Upper lobe of left lung (tissue), 6 donors: ENCODE data around the gene PEX14. TPM values are rescaled to one million over a fixed set of nuclear protein-coding genes. Genes with fewer than 3 reads are reported as not detected.

Experiments
- ATAC-seq, 2 donors: fragments of 200-7000 bp; cut with Tn5 transposase; one replicate each; pipeline ENCODE4 v1.9.1; 2022; ENCODE audit warnings: mild to moderate bottlenecking in 2 of 2, moderate library complexity in 2 of 2; ENCODE audit not compliant: low FRiP score in 2 of 2
- DNase-seq, 2 donors: peaks; one replicate each; pipeline ENCODE4 v3.0.0-alpha.2; 2019 to 2020
- H3K27ac ChIP-seq, 4 donors: fragments of 200-600 bp; sonication (generic); one replicate each; pipeline ENCODE4 v1.5.1; 2016 to 2019
- H3K27me3 ChIP-seq, 4 donors: fragments of 200-600 bp; sonication (generic); one replicate each; pipeline ENCODE4 v1.5.1; 2017 to 2019
- H3K36me3 ChIP-seq, 4 donors: fragments of 200-600 bp; sonication (generic); one replicate each; pipeline ENCODE4 v1.5.1; 2016 to 2019
- H3K4me1 ChIP-seq, 4 donors: fragments of 200-600 bp; sonication (generic); one replicate each; pipeline ENCODE4 v1.5.1; 2018 to 2019
- H3K4me3 ChIP-seq, 4 donors: fragments of 200-600 bp; sonication (generic); one replicate each; pipeline ENCODE4 v1.5.1; 2017 to 2019; ENCODE audit warnings: mild to moderate bottlenecking in 2 of 4, moderate library complexity in 1 of 4
- H3K9me3 ChIP-seq, 4 donors: fragments of 200-600 bp; sonication (generic); one replicate each; pipeline ENCODE4 v1.5.1; 2018 to 2019
- EP300 ChIP-seq, 4 donors: sonication (generic); formaldehyde crosslinking; IDR thresholded peaks; one replicate each; pipeline ENCODE4 v1.5.1; 2017; ENCODE audit warnings: antibody characterized with exemption in 4 of 4, control low read depth in 2 of 4
- POLR2A ChIP-seq, 4 donors: fragments of 450-650 bp; IDR thresholded peaks; one replicate each; pipeline ENCODE4 v1.5.1; 2016 to 2017; ENCODE audit warnings: antibody characterized with exemption in 4 of 4, mild to moderate bottlenecking in 2 of 4
- POLR2AphosphoS5 ChIP-seq, 2 donors: sonication (generic); formaldehyde crosslinking; IDR thresholded peaks; one replicate each; pipeline ENCODE4 v1.5.1; 2017; ENCODE audit warnings: antibody characterized with exemption in 2 of 2
- WGBS, 2 donors: methylation state at CpG; one replicate each; pipeline ENCODE4 v1.1.5; 2017 to 2018; 5-methylcytosine and 5-hydroxymethylcytosine counted together
- total RNA-seq, 6 donors: library from RNA; depleted of rRNA in 4 of 6; stranded (reverse); fragments of >200 nt in 4 of 6; gene quantifications; one replicate each; pipeline versions ENCODE4 v1.1.0 to v1.2.1, GENCODE V29; 2016 to 2021
- TF ChIP-seq, protein P1 (sequence below), 6 experiments: fragments of 450-650 bp in 4 of 6; fragments of 200-600 bp in 2 of 6; sonication (generic) in 2 of 6; IDR thresholded peaks; one replicate each; pipeline ENCODE4 v1.5.1; 2016 to 2019; ENCODE audit warnings: antibody characterized with exemption in 6 of 6
- donor health status: DM: no; HTN: no; CAD: no; lungs with moderate emphysema.
- donor health status: DM: no; HTN: yes; CAD: no; lungs with severe emphysema.

PEX14 gene
- total RNA-seq, 6 donors from 2014 or later, result 21.2 to 43.0 (median 29.9) TPM

GRCh38 chr1:10642403-10643080 lies 167.8 kb downstream of the PEX14 start:
- no peak overlapping the region for H3K4me3 ChIP-seq
- H3K27ac ChIP-seq, result peak overlapping the region; percentile 30 to 82 (median 64)
- no peak for ATAC-seq
- H3K27me3 ChIP-seq, result no peaks in the 10 kb centered on the region
- TF ChIP-seq POLR2AphosphoS5 (IDR thresholded peaks at IDR 0.05) (no peak), EP300 (IDR thresholded peaks at IDR 0.05) (no peak), POLR2A (IDR thresholded peaks at IDR 0.05) (no peak)
- TF ChIP-seq, protein P1, sequence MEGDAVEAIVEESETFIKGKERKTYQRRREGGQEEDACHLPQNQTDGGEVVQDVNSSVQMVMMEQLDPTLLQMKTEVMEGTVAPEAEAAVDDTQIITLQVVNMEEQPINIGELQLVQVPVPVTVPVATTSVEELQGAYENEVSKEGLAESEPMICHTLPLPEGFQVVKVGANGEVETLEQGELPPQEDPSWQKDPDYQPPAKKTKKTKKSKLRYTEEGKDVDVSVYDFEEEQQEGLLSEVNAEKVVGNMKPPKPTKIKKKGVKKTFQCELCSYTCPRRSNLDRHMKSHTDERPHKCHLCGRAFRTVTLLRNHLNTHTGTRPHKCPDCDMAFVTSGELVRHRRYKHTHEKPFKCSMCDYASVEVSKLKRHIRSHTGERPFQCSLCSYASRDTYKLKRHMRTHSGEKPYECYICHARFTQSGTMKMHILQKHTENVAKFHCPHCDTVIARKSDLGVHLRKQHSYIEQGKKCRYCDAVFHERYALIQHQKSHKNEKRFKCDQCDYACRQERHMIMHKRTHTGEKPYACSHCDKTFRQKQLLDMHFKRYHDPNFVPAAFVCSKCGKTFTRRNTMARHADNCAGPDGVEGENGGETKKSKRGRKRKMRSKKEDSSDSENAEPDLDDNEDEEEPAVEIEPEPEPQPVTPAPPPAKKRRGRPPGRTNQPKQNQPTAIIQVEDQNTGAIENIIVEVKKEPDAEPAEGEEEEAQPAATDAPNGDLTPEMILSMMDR (IDR thresholded peaks at IDR 0.05), result no peak
- H3K4me1 ChIP-seq, result peaks cover 17 to 48% (median 31%) of the 10 kb centered on the region in 4 donors
- H3K36me3 ChIP-seq, result peaks cover 0 to 90% (median 74%) of the 10 kb centered on the region in 4 donors
- no peaks in the 10 kb centered on the region for H3K9me3 ChIP-seq
- peak in 1 of 2 donors; percentile 80 for DNase-seq
- WGBS, 2 donors, result 61 to 87% methylated on average over 18 to 30 of the region's 31 CpGs

- no peak for ATAC-seq
- Histone ChIP-seq H3K4me3 (no peak overlapping the region), H3K36me3 (peaks cover 0 to 93% (median 81%) of the 10 kb centered on the region in 4 donors), H3K4me1 (peaks cover 9 to 39% (median 28%) of the 10 kb centered on the region in 4 donors), H3K9me3 (no peaks in the 10 kb centered on the region), H3K27ac (peak overlapping the region; percentile 32 to 77 (median 64)), H3K27me3 (no peaks in the 10 kb centered on the region)
- TF ChIP-seq POLR2AphosphoS5 (IDR thresholded peaks at IDR 0.05), result no peak
- 91% methylated on average over 4 to 17 of the region's 17 CpGs for WGBS, 2 donors
- DNase-seq, result peak in 1 of 2 donors; percentile 64
Observed at GRCh38 chr1:10643607-10644306, 169.0 kb downstream of the PEX14 start.

DNA sequence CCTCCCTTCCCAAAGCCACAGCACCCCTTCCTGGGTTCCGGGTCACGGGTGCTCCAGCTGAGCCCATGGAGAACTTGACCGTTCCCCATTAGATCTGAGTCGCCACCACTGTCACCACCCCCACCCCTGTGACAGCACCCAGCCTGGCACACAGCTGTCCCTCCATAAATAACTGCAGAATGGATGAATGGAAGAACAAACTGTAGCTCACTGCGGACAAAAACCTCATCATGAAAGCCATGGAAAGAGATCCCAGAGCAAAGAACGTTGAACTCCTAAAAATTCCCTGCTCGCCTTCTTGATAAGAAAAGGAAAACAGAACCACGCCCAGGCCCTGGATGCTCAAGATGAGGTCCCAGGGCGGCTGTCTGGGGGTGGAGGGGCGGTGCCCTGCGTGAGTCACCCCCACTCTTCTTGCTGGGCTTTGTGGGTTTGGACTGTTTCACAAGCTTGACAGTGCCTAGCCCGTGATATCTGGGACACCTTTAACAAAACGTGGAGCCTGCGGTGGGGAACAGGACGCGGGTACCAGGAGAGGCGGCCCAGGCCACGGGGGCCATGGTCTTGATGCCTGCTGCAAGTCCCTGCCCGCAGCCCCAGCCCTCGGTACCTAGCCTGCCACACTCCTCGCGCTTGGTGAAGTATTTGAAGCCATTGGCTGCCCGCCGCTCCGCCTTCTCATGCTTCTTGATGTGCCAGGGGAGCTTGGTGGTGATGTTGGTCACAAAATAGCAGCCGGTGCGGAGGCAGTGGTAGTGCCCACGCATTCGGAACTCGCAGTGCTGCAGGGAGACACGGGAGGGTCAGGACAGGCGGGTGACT lies 169.8 kb downstream of the PEX14 start:
- DNase-seq, result peak in 1 of 2 donors; percentile 80
- H3K4me1 ChIP-seq, result peaks cover 9 to 39% (median 28%) of the 10 kb centered on the region in 4 donors
- ATAC-seq, result peak in 1 of 2 donors; percentile 45
- peaks cover 0 to 97% (median 85%) of the 10 kb centered on the region in 4 donors for H3K36me3 ChIP-seq
- TF ChIP-seq EP300 (IDR thresholded peaks at IDR 0.05), result no peak
- no peak for TF ChIP-seq POLR2AphosphoS5 (IDR thresholded peaks at IDR 0.05)
- TF ChIP-seq POLR2A (IDR thresholded peaks at IDR 0.05), result no peak
- TF ChIP-seq, protein P1 (IDR thresholded peaks at IDR 0.05), result no peak
- H3K27me3 ChIP-seq, result no peaks in the 10 kb centered on the region
- H3K4me3 ChIP-seq, result no peak overlapping the region
- 89 to 96% methylated on average over 28 to 31 of the region's 32 CpGs for WGBS, 2 donors
- H3K27ac ChIP-seq, result peak overlapping the region; percentile 32 to 77 (median 64)
- H3K9me3 ChIP-seq, result no peaks in the 10 kb centered on the region

DNA sequence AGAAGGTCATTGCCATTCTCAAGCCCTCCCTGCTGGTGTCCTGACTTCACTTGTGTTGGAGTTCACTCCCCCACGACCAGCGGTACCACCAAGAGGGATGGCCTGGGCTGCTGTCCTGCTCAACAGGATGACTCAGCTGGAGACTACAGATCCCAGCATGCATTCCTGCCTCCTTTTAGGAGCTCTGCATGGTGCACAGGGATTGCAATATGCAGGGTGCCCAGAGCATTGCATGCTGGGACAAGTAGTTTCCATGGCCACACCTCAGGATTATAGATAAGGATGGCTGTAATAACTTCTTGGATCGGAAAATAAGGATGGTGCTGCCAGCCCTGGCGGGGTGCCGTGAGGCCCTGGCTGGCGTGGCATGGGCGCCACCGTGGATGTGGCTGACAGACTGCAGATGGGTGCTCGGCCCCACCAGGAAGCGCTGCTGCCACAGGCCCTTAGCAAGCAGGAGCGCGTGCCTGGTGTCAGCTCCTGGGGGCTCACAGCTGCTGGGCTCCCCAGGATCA lies 171.7 kb downstream of the PEX14 start:
- Histone ChIP-seq H3K27me3 (no peaks in the 10 kb centered on the region), H3K9me3 (no peaks in the 10 kb centered on the region), H3K4me1 (peaks cover 8 to 34% (median 20%) of the 10 kb centered on the region in 4 donors), H3K36me3 (peaks cover 0 to 95% (median 78%) of the 10 kb centered on the region in 4 donors), H3K4me3 (no peak overlapping the region), H3K27ac (peak overlapping the region in 1 of 4 donors; percentile 54)
- DNase-seq (peak in 1 of 2 donors; percentile 74), ATAC-seq (peak in 1 of 2 donors; percentile 44)
- 93 to 100% methylated on average over 1 to 11 of the region's 12 CpGs for WGBS, 2 donors
- TF ChIP-seq POLR2AphosphoS5 (IDR thresholded peaks at IDR 0.05) (no peak), EP300 (IDR thresholded peaks at IDR 0.05) (no peak), POLR2A (IDR thresholded peaks at IDR 0.05) (no peak)
- TF ChIP-seq, protein P1 (IDR thresholded peaks at IDR 0.05), result no peak
